ENCODE data around the gene TRIM26. TPM values are rescaled to one million over a fixed set of nuclear protein-coding genes. Genes with fewer than 3 reads are reported as not detected.

Gene TRIM26
- total RNA-seq, 4 donors from 2014 or later = 26.9 to 46.8 (median 37.6) TPM

DNA sequence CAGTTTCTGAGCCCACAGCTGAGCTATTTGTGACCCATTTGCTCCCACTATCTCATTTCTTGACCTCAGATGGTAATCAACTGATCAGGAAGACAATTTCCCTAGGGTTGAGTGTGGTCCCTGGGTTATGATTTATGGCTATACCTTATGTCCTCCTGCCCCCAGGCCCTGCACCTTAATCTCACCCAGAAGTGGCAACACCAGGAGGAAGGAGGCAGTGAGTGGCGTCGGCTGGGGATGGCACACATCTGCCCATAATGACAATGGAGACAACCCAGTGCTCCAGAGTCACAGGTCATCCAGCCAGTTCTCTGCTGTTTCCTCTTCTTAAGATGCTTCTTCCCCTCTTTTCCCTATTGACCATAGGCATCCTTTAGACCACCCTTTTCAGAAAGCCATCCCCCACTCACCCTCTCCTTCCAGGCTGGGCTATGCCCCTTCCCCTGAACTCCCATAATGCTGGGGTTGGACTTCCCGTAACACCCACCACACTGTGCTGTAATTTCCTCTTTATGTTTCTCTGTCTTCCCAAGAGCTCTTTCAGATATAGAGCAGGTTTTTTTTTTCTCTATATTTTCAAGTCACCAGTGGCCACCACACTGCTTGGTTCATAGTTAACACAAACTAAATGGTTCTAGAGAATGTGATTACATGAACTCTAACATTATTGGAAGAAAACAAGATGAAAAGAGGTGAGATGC lies 60.1 kb downstream of the TRIM26 start:
- Histone ChIP-seq H3K9me3 (no peaks in the 10 kb centered on the region), H3K4me1 (peaks cover 0 to 13% (median 1%) of the 10 kb centered on the region in 4 donors), H3K36me3 (no peaks in the 10 kb centered on the region), H3K4me3 (no peak overlapping the region), H3K27ac (no peak overlapping the region), H3K27me3 (peaks cover 0 to 7% of the 10 kb centered on the region in 2 donors)
- TF ChIP-seq POLR2A (IDR thresholded peaks at IDR 0.05) (no peak), EP300 (IDR thresholded peaks at IDR 0.05) (no peak)
- TF ChIP-seq, protein P1, sequence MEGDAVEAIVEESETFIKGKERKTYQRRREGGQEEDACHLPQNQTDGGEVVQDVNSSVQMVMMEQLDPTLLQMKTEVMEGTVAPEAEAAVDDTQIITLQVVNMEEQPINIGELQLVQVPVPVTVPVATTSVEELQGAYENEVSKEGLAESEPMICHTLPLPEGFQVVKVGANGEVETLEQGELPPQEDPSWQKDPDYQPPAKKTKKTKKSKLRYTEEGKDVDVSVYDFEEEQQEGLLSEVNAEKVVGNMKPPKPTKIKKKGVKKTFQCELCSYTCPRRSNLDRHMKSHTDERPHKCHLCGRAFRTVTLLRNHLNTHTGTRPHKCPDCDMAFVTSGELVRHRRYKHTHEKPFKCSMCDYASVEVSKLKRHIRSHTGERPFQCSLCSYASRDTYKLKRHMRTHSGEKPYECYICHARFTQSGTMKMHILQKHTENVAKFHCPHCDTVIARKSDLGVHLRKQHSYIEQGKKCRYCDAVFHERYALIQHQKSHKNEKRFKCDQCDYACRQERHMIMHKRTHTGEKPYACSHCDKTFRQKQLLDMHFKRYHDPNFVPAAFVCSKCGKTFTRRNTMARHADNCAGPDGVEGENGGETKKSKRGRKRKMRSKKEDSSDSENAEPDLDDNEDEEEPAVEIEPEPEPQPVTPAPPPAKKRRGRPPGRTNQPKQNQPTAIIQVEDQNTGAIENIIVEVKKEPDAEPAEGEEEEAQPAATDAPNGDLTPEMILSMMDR (IDR thresholded peaks at IDR 0.05) = no peak
- DNase-seq (ENCODE audit: low spot score in 2 of 2) = no peak
- WGBS, 2 donors = 72 to 86% methylated on average over 3 of the region's 3 CpGs

DNA sequence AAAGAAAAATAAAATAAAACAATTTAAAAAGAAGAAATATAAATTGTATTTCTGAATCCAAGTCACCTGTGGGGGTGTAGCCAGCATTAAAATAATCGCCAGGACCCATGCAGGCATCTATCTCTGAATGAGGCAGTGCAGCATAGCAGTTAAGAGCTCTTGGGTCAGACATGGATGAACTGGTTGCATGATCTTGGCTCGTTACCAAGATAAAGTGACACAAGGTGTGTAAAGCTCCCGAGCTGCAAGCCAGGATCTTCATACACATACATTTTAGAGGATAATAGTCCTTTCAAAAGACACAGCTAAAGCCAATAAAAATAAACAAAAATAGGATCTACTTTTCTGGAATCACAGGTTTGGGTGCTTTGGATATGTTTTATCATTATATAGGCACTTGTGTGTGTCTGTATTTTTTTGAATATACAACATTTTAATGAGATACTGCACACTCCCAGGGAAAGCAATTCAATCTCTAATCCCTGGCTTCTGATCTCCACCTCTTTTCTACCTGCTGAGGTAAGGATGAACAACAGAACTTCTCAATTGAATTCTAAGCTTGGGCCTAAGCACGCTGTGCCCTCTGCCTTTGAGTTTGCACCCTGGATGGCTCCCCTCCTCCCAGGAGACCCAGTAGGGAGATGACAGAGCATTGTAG lies 61.1 kb downstream of the TRIM26 start:
- Histone ChIP-seq H3K4me3 (no peak overlapping the region), H3K27me3 (peaks cover 0 to 7% of the 10 kb centered on the region in 2 donors), H3K36me3 (no peaks in the 10 kb centered on the region), H3K9me3 (no peaks in the 10 kb centered on the region), H3K27ac (no peak overlapping the region), H3K4me1 (peaks cover 0 to 13% (median 1%) of the 10 kb centered on the region in 4 donors)
- TF ChIP-seq, protein P1 (IDR thresholded peaks at IDR 0.05) = no peak
- TF ChIP-seq POLR2A (IDR thresholded peaks at IDR 0.05) (no peak), EP300 (IDR thresholded peaks at IDR 0.05) (no peak)
- WGBS, 2 donors = 62 to 79% methylated on average over 4 of the region's 4 CpGs
- no peak for DNase-seq (ENCODE audit: low spot score in 2 of 2)

DNA sequence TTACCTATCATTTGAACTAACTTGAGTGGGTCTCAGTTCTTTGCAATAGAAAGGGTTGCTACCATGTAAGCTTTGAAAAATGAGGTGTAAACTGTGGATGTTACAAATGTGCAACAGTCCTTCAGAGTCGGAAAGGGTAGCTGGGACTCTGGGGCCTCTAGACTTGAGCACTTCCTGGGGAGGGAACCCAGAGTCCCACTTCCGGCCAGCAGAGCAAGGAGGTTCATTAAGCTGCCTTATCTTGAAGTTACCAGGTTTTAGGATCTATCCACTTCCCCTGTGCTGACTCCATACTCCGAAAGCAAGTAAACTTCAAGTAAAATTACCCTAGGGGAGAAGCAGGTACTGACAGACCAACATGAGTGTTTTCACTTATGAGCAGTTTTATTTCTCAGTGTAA lies 61.6 kb downstream of the TRIM26 start:
- H3K27me3 ChIP-seq = peaks cover 0 to 7% of the 10 kb centered on the region in 2 donors
- no peak for TF ChIP-seq POLR2A (IDR thresholded peaks at IDR 0.05)
- no peak for TF ChIP-seq EP300 (IDR thresholded peaks at IDR 0.05)
- TF ChIP-seq, protein P1 (IDR thresholded peaks at IDR 0.05) = no peak
- no peaks in the 10 kb centered on the region for H3K36me3 ChIP-seq
- peaks cover 0 to 10% (median 1%) of the 10 kb centered on the region in 4 donors for H3K4me1 ChIP-seq
- WGBS, 2 donors = 50 to 68% methylated on average over 3 of the region's 3 CpGs
- no peak overlapping the region for H3K27ac ChIP-seq
- no peak overlapping the region for H3K4me3 ChIP-seq
- no peak for DNase-seq (ENCODE audit: low spot score in 2 of 2)
- H3K9me3 ChIP-seq = no peaks in the 10 kb centered on the region

DNA sequence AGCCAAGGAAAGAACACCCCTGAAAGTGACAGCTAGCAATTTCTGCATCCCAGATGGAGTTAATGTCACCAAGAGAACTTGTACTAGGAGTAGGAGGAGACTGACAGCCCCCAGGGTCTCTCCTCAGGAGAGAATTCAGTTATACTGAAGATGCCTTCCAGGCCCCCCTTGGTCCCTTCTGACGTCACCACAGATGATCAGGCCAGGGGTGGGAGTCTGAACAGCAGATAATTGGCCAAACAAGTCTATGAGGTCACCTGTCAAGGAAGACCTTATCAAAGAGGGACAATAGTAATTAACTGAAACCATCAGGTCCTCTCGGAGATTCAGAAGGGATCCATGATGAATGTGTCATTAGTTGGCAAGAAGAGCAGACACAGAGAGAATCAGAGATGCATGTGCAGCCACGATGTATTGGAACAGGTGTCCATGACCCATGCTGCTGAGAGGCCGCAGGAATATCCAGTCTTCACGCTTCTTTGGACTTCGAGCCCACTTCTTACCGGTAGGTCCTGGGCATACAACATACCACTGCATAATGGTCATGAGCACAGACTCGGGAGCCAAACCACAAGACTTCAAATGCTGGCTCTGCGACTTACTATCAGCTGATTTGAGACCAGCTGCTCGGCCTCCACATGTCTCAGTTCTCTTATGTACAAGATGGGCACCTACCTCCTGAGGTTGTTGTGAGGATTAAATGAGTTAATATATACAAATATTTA lies 62.4 kb downstream of the TRIM26 start:
- no peak overlapping the region for H3K4me3 ChIP-seq
- no peak overlapping the region for H3K27ac ChIP-seq
- TF ChIP-seq, protein P1 (IDR thresholded peaks at IDR 0.05) = no peak
- TF ChIP-seq POLR2A (IDR thresholded peaks at IDR 0.05) (no peak), EP300 (IDR thresholded peaks at IDR 0.05) (no peak)
- H3K36me3 ChIP-seq = no peaks in the 10 kb centered on the region
- H3K9me3 ChIP-seq = no peaks in the 10 kb centered on the region
- H3K27me3 ChIP-seq = peaks cover 0 to 12% of the 10 kb centered on the region in 2 donors
- peaks cover 0 to 3% (median 1%) of the 10 kb centered on the region in 4 donors for H3K4me1 ChIP-seq
- 82 to 86% methylated on average over 10 of the region's 10 CpGs for WGBS, 2 donors
- no peak for DNase-seq (ENCODE audit: low spot score in 2 of 2)
